Lower lobe of right lung (tissue), 2 donors: ENCODE results near the gene PDE9A. TPM values are rescaled to one million over a fixed set of nuclear protein-coding genes. Genes with fewer than 3 reads are reported as not detected.
"Not testable (repeated sequence)": the region's sequence is repeated elsewhere in the genome, so short reads cannot be mapped to it uniquely, and the experiment has no call there.

ENCODE experiments used
- ATAC-seq, 2 donors: fragments of 200-7000 bp; cut with Tn5 transposase; one replicate each; pipeline ENCODE4 v1.9.1; 2020 to 2022; ENCODE audit warnings: mild to moderate bottlenecking in 2 of 2, moderate library complexity in 2 of 2
- DNase-seq: peaks from one replicate; pipeline ENCODE4 v3.0.0-alpha.2; 2020
- H3K27ac ChIP-seq: fragments of 200-600 bp; one replicate; pipeline ENCODE4 v1.8.0; 2022
- H3K27me3 ChIP-seq: fragments of 200-600 bp; one replicate; pipeline ENCODE4 v1.8.0; 2022; ENCODE audit warnings: low read depth
- H3K36me3 ChIP-seq: fragments of 200-600 bp; one replicate; pipeline ENCODE4 v1.8.0; 2022; ENCODE audit warnings: mild to moderate bottlenecking
- H3K4me1 ChIP-seq: fragments of 200-600 bp; one replicate; pipeline ENCODE4 v1.8.0; 2022
- H3K4me3 ChIP-seq: fragments of 200-600 bp; one replicate; pipeline ENCODE4 v1.8.0; 2022; ENCODE audit warnings: mild to moderate bottlenecking
- H3K9me3 ChIP-seq: fragments of 200-600 bp; one replicate; pipeline ENCODE4 v1.8.0; 2022
- CTCF ChIP-seq: fragments of 200-600 bp; IDR thresholded peaks from one replicate; pipeline ENCODE4 v1.8.0; 2022; ENCODE audit warnings: antibody characterized with exemption, mild to moderate bottlenecking
- intact Hi-C: fragments of 100-400 bp; cut with DNase I; formaldehyde crosslinking; loops from one replicate; pipeline ENCODE4 v1.11.0; 2022
- total RNA-seq: library from RNA; stranded (reverse); fragmentation: NEBNext Ultra II Directional; extraction: Animal tissue kit (Norgen Biotek cat#: 25700); gene quantifications from one replicate; pipeline ENCODE4 v1.2.1, GENCODE V29; 2021
- donor health status: DM: no; HTN: yes; CAD: no; lungs with severe emphysema.

The PDE9A gene
- total RNA-seq, 1 donor from 2014 or later, result 12.8 TPM

DNA sequence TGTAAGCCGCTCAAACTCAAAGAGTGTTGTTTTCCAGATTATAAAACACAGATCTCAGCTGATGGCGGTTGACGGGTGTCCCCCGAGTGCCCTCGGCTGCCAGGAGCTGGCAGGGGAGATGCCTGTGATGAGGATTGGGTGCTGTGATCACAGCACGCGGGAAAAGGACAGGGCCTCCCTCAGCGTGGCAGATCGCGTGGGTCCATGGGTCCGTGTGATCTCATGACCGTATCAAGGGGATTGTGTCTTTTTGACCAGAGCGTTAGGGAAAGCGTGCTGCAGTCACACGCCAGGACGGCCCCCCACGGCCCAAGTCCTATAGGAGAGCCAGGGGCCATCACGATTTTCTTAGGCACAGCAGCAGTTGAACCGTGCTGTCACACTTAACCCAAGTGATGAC is 51.9 kb downstream of the PDE9A start:
- Histone ChIP-seq H3K27ac (no peak overlapping the region), H3K4me1 (no peaks in the 10 kb centered on the region), H3K36me3 (no peaks in the 10 kb centered on the region), H3K4me3 (no peak overlapping the region), H3K9me3 (no peaks in the 10 kb centered on the region), H3K27me3 (no peaks in the 10 kb centered on the region)
- no peak for ATAC-seq
- intact Hi-C loops, result no loop called here
- no peak for TF ChIP-seq CTCF
- DNase-seq, result no peak

DNA sequence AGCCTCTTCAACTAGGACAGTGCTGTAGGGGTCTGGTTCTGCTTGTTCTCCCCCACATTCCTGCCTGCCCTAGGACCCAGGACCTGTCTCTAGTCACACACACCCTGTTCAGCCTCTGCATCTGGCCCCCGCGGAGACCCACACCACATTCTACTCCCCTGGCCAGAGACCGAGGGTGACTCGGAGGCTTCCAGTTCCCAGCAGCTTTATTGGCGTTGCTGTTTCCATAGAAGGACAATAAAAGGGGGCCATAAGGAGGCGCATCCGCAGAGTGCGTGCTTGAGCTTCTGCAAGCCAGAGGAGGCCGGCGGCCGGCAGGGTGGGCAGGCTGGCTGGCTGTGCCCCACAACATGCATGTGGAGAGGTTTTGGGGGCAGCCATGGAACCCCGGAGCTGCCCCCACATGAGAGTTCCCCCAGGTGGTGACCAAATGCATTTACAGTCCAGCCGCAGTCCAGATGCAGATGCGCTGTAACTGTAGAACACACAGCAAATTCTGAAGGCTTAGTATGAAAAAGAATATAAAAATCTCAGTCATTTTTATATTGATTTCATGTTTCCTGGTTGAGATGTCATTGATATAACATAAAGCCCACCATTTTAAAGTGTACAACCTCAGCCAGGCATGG is 52.4 kb downstream of the PDE9A start:
- intact Hi-C loops, result no loop called here
- no peak for TF ChIP-seq CTCF
- Histone ChIP-seq H3K27me3 (no peaks in the 10 kb centered on the region), H3K27ac (no peak overlapping the region), H3K4me1 (no peaks in the 10 kb centered on the region), H3K9me3 (no peaks in the 10 kb centered on the region), H3K4me3 (no peak overlapping the region), H3K36me3 (no peaks in the 10 kb centered on the region)
- no peak for DNase-seq
- no peak for ATAC-seq

- H3K27ac ChIP-seq, result no peak overlapping the region
- ATAC-seq (no peak), DNase-seq (no peak)
- H3K4me3 ChIP-seq, result no peak overlapping the region
- H3K9me3 ChIP-seq, result no peaks in the 10 kb centered on the region
- TF ChIP-seq CTCF, result no peak
- H3K4me1 ChIP-seq, result no peaks in the 10 kb centered on the region
- no peaks in the 10 kb centered on the region for H3K36me3 ChIP-seq
- no peaks in the 10 kb centered on the region for H3K27me3 ChIP-seq
- intact Hi-C loops, result no loop called here
Measured at GRCh38 chr21:42706765-42707164, 53.3 kb downstream of the PDE9A start.

DNA sequence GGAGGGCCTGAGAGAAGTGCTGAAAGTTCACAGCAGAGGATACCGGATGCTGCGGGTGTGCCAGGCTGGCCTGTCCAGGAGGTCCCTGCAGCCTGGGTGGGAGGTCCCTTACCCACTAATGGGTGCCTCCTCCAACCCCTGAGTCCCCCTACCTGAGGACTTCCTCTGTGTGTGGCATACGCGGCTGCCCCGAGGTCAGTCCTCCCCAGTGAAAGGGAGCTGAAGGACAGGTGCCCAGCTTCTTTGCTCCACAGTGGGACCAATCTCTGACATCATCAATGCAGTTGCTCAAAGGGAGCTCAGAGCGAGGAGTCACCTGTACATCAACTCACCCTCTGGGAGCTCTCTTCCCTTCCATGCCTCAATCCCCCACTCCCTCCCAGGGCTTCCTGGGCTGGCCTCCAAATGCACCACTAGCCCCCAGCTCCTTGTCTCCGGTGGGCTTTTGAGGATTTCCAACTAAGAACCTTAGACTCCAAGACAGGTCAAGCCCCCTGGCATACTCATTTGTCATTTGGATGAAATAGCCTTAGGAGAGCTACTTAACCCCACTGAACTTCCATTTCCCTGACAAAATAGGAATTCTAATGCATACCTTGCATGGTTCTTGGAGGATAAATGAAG is 53.9 kb downstream of the PDE9A start:
- H3K27me3 ChIP-seq, result no peaks in the 10 kb centered on the region
- H3K9me3 ChIP-seq, result no peaks in the 10 kb centered on the region
- H3K4me1 ChIP-seq, result no peaks in the 10 kb centered on the region
- H3K36me3 ChIP-seq, result no peaks in the 10 kb centered on the region
- H3K27ac ChIP-seq, result no peak overlapping the region
- no peak overlapping the region for H3K4me3 ChIP-seq
- no peak for TF ChIP-seq CTCF
- ATAC-seq (no peak), DNase-seq (no peak)
- intact Hi-C loops, result no loop called here

DNA sequence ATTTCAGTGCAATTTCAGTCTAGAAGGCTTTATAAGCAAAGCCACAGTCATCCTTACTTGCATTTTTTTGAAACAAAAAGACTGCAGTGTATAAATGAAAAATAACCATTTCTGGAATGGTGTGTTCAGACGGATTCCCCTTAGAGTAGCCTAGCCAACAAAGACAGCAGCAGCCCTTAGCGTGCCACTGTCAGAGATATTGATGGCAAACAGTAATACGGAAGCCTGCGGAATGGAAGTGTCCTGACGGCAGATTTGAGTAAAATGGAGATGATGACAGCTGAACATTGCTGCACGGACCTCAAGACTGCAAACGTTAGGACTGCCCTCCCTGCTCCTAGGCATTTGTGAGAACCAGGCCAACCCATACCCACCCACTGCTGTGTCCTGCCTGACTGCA is 54.7 kb downstream of the PDE9A start:
- TF ChIP-seq CTCF, result no peak
- DNase-seq, result no peak

GRCh38 chr21:42708916-42709315 is 55.5 kb downstream of the PDE9A start:
- H3K27me3 ChIP-seq, H3K36me3 ChIP-seq, H3K27ac ChIP-seq, DNase-seq, ATAC-seq, H3K9me3 ChIP-seq, intact Hi-C loops, H3K4me1 ChIP-seq, H3K4me3 ChIP-seq: not testable (repeated sequence)

More for the DNA sequence above, 54.7 kb downstream of the PDE9A start:
- no peaks in the 10 kb centered on the region for H3K4me1 ChIP-seq
- H3K27ac ChIP-seq, result no peak overlapping the region
- no peak for ATAC-seq
- no peaks in the 10 kb centered on the region for H3K9me3 ChIP-seq
- H3K4me3 ChIP-seq, result no peak overlapping the region
- intact Hi-C loops, result no loop called here
- H3K36me3 ChIP-seq, result no peaks in the 10 kb centered on the region
- no peaks in the 10 kb centered on the region for H3K27me3 ChIP-seq
